HCT116 (cell line): ENCODE measurements around the gene HSF2BP. TPM values are rescaled to one million over a fixed set of nuclear protein-coding genes. Genes with fewer than 3 reads are reported as not detected.
"Not testable (repeated sequence)": the region's sequence is repeated elsewhere in the genome, so short reads cannot be mapped to it uniquely, and the experiment has no call there.

Experiments used
- ATAC-seq: fragments of 200-7000 bp; cut with Tn5 transposase; 2 replicates; pipeline ENCODE4 v1.9.1; 2020; ENCODE audit warnings: mild to moderate bottlenecking, moderate library complexity
- BruUV-seq: library from RNA; stranded (reverse); fragments of 400-500 nt; replicated peaks from 2 replicates; lab custom pipeline; 2021; lab: Mats Ljungman, UMichigan
- CTCF ChIA-PET: fragments of 300-600 bp; sonication (Branson Sonifier 250); formaldehyde crosslinking; loops from one replicate; lab custom pipeline; 2021; ENCODE audit warnings: antibody characterized with exemption; lab: Charles Lee
- POLR2A ChIA-PET: fragments of 300-600, 350-600 bp; sonication (Branson Sonifier 250); formaldehyde crosslinking; loops from one replicate; lab custom pipeline; 2021; ENCODE audit warnings: antibody characterized with exemption; lab: Charles Lee
- RAD21 ChIA-PET, 2 experiments: fragments of 300-600 bp; sonication (Branson Sonifier 250); formaldehyde crosslinking; loops; one replicate each; lab custom pipeline; 2023; ENCODE audit warnings: low total read pairs in 2 of 2; ENCODE audit not compliant: uncharacterized antibody in 2 of 2, unreplicated experiment in 2 of 2, low non-redundant PET in 1 of 2; lab: Charles Lee
- DNase-seq: peaks from one replicate; pipeline ENCODE4 v3.0.0-alpha.2; 2010; ENCODE audit warnings: low read depth, low spot score
- H2AFZ ChIP-seq: fragments of 200-600 bp; shearing (Covaris generic), sonication (generic); 2 replicates; pipeline ENCODE4 v1.6.1; 2017; ENCODE audit warnings: low read depth, mixed run types, mixed read lengths, antibody characterized with exemption, low read length; ENCODE audit not compliant: poor library complexity, severe bottlenecking
- H3K27ac ChIP-seq: 2 replicates; pipeline ENCODE4 v1.5.1; 2012; ENCODE audit warnings: low read depth, low read length
- H3K27me3 ChIP-seq: fragments of 200-600 bp; sonication (generic); 2 replicates; pipeline ENCODE4 v1.6.1; 2016; ENCODE audit warnings: mixed run types, low read length, mixed read lengths; ENCODE audit not compliant: insufficient read depth
- H3K36me3 ChIP-seq, 2 experiments: fragments of 200-500 bp in 1 of 2; fragments of 200-600 bp in 1 of 2; sonication (Bioruptor generic) in 1 of 2; sonication (generic) in 1 of 2; 2 replicates each; pipeline versions ENCODE4 v1.5.1 to v1.6.1; 2014 to 2016; ENCODE audit warnings: low read length in 2 of 2, inconsistent platforms in 1 of 2, mixed read lengths in 1 of 2, mixed run types in 1 of 2; ENCODE audit not compliant: insufficient read depth in 2 of 2, control insufficient read depth in 1 of 2
- H3K4me1 ChIP-seq, 2 experiments: fragments of 200-600 bp in 1 of 2; sonication (generic) in 1 of 2; 2 replicates each; pipeline versions ENCODE4 v1.5.1 to v1.6.1; 2012 to 2017; ENCODE audit warnings: low read length in 2 of 2, inconsistent platforms in 1 of 2, mild to moderate bottlenecking in 1 of 2, mixed read lengths in 1 of 2, mixed run types in 1 of 2, moderate library complexity in 1 of 2; ENCODE audit not compliant: insufficient read depth in 2 of 2, control insufficient read depth in 1 of 2
- H3K4me2 ChIP-seq: fragments of 200-600 bp; sonication (generic); 2 replicates; pipeline ENCODE4 v1.6.1; 2017; ENCODE audit warnings: mixed run types, low read length, mixed read lengths
- H3K4me3 ChIP-seq, 2 experiments: fragments of 200-600 bp in 1 of 2; sonication (generic) in 1 of 2; replicated peaks in 1 of 2; 2 replicates each; pipeline ENCODE4 v1.5.1; 2011 to 2016; ENCODE audit warnings: low read length in 2 of 2, control low read depth in 1 of 2, low read depth in 1 of 2, mild to moderate bottlenecking in 1 of 2, mixed read lengths in 1 of 2, mixed run types in 1 of 2
- H3K79me2 ChIP-seq: fragments of 200-600 bp; sonication (generic); 2 replicates; pipeline ENCODE4 v1.6.1; 2017; ENCODE audit warnings: mild to moderate bottlenecking, mixed run types, low read length, moderate library complexity, mixed read lengths; ENCODE audit not compliant: insufficient read depth
- H3K9ac ChIP-seq: fragments of 200-600 bp; sonication (generic); 2 replicates; pipeline ENCODE4 v1.6.1; 2016; ENCODE audit warnings: low read length, mixed read lengths
- H3K9me2 ChIP-seq: fragments of 200-600 bp; sonication (generic), shearing (Covaris generic); 2 replicates; pipeline ENCODE4 v1.6.1; 2017; ENCODE audit warnings: mixed run types, mild to moderate bottlenecking, moderate library complexity; ENCODE audit not compliant: insufficient read depth
- H3K9me3 ChIP-seq, 2 experiments: fragments of 200-500 bp in 1 of 2; fragments of 200-600 bp in 1 of 2; sonication (Bioruptor generic) in 1 of 2; sonication (generic) in 1 of 2; 2 replicates each; pipeline ENCODE4 v1.6.1; 2014 to 2017; ENCODE audit warnings: low read length in 2 of 2, mixed read lengths in 2 of 2, inconsistent platforms in 1 of 2, low read depth in 1 of 2, mild to moderate bottlenecking in 1 of 2, mixed run types in 1 of 2, moderate library complexity in 1 of 2; ENCODE audit not compliant: control insufficient read depth in 1 of 2, insufficient read depth in 1 of 2
- H4K20me1 ChIP-seq: fragments of 200-600 bp; sonication (generic), shearing (Covaris generic); 2 replicates; pipeline ENCODE4 v1.6.1; 2017; ENCODE audit warnings: mixed run types, mild to moderate bottlenecking, moderate library complexity; ENCODE audit not compliant: insufficient read depth
- intact Hi-C: fragments of 100-400 bp; cut with micrococcal nuclease; formaldehyde crosslinking; loops from 2 replicates; pipeline ENCODE4 v1.10.0; 2022
- total RNA-seq: library from RNA; stranded (reverse); gene quantifications from one replicate; pipeline ENCODE4 v1.2.1, GENCODE V29; 2021; ENCODE audit not compliant: unreplicated experiment

HSF2BP gene
- total RNA-seq, 1 experiment from 2014 or later = 0.59 TPM

GRCh38 chr21:43540561-43540960 lies 118.7 kb downstream of the HSF2BP start:
- H3K79me2 ChIP-seq, H3K27me3 ChIP-seq, BruUV-seq, H3K27ac ChIP-seq, H3K4me3 ChIP-seq, RAD21 ChIA-PET, H3K4me2 ChIP-seq, H2AFZ ChIP-seq, CTCF ChIA-PET, intact Hi-C loops, POLR2A ChIA-PET, H3K4me1 ChIP-seq, H3K9ac ChIP-seq, H3K9me2 ChIP-seq, ATAC-seq, H3K9me3 ChIP-seq, DNase-seq, H3K36me3 ChIP-seq, H4K20me1 ChIP-seq: not testable (repeated sequence)

- H3K9me3 ChIP-seq, CTCF ChIA-PET, DNase-seq, POLR2A ChIA-PET, H4K20me1 ChIP-seq, H3K4me1 ChIP-seq, H3K4me2 ChIP-seq, H3K36me3 ChIP-seq, BruUV-seq, H3K27me3 ChIP-seq, H3K79me2 ChIP-seq, H3K4me3 ChIP-seq, RAD21 ChIA-PET, H2AFZ ChIP-seq, intact Hi-C loops, H3K9ac ChIP-seq, H3K27ac ChIP-seq, ATAC-seq, H3K9me2 ChIP-seq: not testable (repeated sequence)
Observed at GRCh38 chr21:43522495-43523131, 136.7 kb downstream of the HSF2BP start.

DNA sequence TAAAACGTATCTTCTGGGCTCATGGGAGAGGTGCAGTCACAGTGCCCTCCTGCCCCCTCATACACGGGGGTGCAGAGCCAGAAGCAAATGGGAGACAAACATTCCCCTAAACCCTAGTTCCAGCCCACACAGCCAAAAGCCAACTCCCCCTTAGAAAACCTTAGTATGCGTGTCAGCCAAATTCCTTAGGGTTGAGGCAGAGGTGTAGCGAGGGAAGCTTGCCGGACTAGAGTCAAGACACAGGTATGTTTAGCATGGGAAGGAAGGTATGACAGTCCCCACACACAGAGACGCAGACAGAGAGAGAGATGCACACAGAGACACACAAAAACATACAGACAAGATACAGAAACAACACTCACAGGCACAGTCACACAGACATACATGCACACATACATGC lies 141.6 kb downstream of the HSF2BP start:
- H3K27ac ChIP-seq, H3K79me2 ChIP-seq, H3K9me3 ChIP-seq, H4K20me1 ChIP-seq, CTCF ChIA-PET, RAD21 ChIA-PET, DNase-seq, POLR2A ChIA-PET, H3K4me2 ChIP-seq, H3K4me1 ChIP-seq, intact Hi-C loops, H2AFZ ChIP-seq, H3K27me3 ChIP-seq, BruUV-seq, H3K4me3 ChIP-seq, H3K9ac ChIP-seq, H3K36me3 ChIP-seq, H3K9me2 ChIP-seq: not testable (repeated sequence)
- peak; percentile 54 for ATAC-seq

GRCh38 chr21:43516860-43517627 lies 142.2 kb downstream of the HSF2BP start:
- H3K4me1 ChIP-seq, H3K79me2 ChIP-seq, H3K4me3 ChIP-seq, RAD21 ChIA-PET, H4K20me1 ChIP-seq, BruUV-seq, H2AFZ ChIP-seq, H3K36me3 ChIP-seq, POLR2A ChIA-PET, intact Hi-C loops, H3K9me3 ChIP-seq, H3K27me3 ChIP-seq, H3K9ac ChIP-seq, CTCF ChIA-PET, H3K9me2 ChIP-seq, H3K27ac ChIP-seq, H3K4me2 ChIP-seq, DNase-seq: not testable (repeated sequence)
- ATAC-seq = peak; percentile 88
